ENCODE results near the gene CYP2D6.
"Not testable (repeated sequence)": the region's sequence is repeated elsewhere in the genome, so short reads cannot be mapped to it uniquely, and the experiment has no call there.

CYP2D6 gene

GRCh38 chr22:42130639-42131431, at the start of gene CYP2D6:
Gene CYP2D6, minus strand, starts transcription at chr22:42130810. Its CDS starts 19 bp downstream, at chr22:42130791.
- not testable (repeated sequence) for DNase-seq

GRCh38 chr22:42179616-42180015, 49.0 kb upstream of the CYP2D6 start:
- no peak for DNase-seq

GRCh38 chr22:42178910-42179519, 48.4 kb upstream of the CYP2D6 start:
- no peak for DNase-seq

GRCh38 chr22:42177891-42178336, 47.3 kb upstream of the CYP2D6 start:
- DNase-seq = no peak

- no peak for DNase-seq
Measured at GRCh38 chr22:42176255-42176915, 45.8 kb upstream of the CYP2D6 start.

- DNase-seq = no peak
Measured at GRCh38 chr22:42174062-42174461, 43.5 kb upstream of the CYP2D6 start.

GRCh38 chr22:42173183-42173926, 42.7 kb upstream of the CYP2D6 start:
- DNase-seq = no peak

GRCh38 chr22:42172773-42173172, 42.2 kb upstream of the CYP2D6 start:
- DNase-seq = no peak

GRCh38 chr22:42171946-42172719, 41.5 kb upstream of the CYP2D6 start:
- no peak for DNase-seq

GRCh38 chr22:42171417-42171816, 40.8 kb upstream of the CYP2D6 start:
- DNase-seq = no peak

GRCh38 chr22:42170946-42171345, 40.3 kb upstream of the CYP2D6 start:
- no peak for DNase-seq

GRCh38 chr22:42169055-42169469, 38.5 kb upstream of the CYP2D6 start:
- DNase-seq = peak; percentile 48

- DNase-seq = no peak
Measured at GRCh38 chr22:42168476-42168875, 37.9 kb upstream of the CYP2D6 start.

- DNase-seq = no peak
Measured at GRCh38 chr22:42167066-42167465, 36.5 kb upstream of the CYP2D6 start.

GRCh38 chr22:42164901-42165300, 34.3 kb upstream of the CYP2D6 start:
- DNase-seq = no peak

GRCh38 chr22:42163515-42163914, 32.9 kb upstream of the CYP2D6 start:
- no peak for DNase-seq

- DNase-seq = no peak
Measured at GRCh38 chr22:42162728-42163489, 32.3 kb upstream of the CYP2D6 start.

- DNase-seq = no peak
Measured at GRCh38 chr22:42160830-42161696, 30.5 kb upstream of the CYP2D6 start.

- no peak for DNase-seq
Measured at GRCh38 chr22:42160251-42160650, 29.6 kb upstream of the CYP2D6 start.

GRCh38 chr22:42158456-42159132, 28.0 kb upstream of the CYP2D6 start:
- DNase-seq = no peak
